ENCODE data around the gene EGR1. TPM values are rescaled to one million over a fixed set of nuclear protein-coding genes. Genes with fewer than 3 reads are reported as not detected.

The EGR1 gene
- total RNA-seq, 2 donors from 2014 or later, result 9.9 to 14.2 TPM

DNA sequence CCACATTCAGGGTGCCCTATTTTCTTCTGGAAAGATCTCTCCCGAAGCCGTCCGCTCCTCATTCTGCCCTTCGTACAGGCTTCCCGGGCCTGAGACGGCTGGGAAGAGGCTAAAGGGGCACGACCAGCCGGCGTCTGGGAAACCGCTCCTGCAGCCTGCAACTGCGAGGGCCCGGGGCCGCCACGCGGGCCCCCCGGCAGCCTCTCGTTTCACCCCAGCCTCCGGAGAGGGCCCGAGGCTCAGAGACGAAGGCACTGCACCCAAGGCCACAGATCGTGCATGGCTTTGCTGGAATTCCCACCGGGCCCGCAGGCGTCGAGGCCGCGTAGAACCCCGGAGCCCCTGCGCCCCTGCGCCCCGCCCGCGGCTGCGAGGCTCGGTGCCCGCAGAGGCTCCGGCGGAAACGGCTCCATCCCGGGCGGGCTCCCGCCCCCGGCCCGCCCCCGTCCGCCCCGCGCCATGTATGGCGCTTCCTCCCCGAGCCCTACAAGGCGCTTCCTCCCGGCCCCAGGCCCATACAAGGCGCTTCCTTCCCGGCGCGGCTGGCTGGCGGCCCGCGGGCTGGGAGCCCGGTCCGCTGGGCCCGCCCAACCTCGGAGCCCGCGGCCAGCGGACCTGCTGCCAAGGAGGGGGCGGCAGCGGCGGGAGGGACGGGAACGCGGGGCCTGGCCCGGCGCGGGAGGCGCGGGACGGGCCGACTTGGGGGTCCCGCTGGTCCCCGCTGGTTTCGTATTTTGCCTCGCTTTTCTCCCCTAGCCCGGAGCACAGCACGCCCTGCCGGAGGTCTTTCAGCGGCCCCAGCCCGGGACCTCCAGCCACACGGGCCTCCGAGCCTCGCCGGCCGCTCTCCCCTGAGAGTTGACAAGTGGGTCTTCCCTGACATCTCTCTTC is 26.6 kb downstream of the EGR1 start:
- TF ChIP-seq CTCF (conservative IDR thresholded peaks at IDR 0.05), result no peak
- 6 to 7% methylated on average over 23 to 93 of the region's 93 CpGs for WGBS, 2 experiments (ENCODE audit: insufficient coverage in 1 of 2, insufficient read length in 1 of 2)
- peak; percentile 89 for DNase-seq
- Histone ChIP-seq H3K4me1 (ENCODE audit: control insufficient read depth, insufficient read depth, low read length) (peaks cover 16% of the 10 kb centered on the region), H3K4me3 (ENCODE audit: low read length) (peak overlapping the region; percentile 72), H3K9me3 (ENCODE audit: control insufficient read depth, low read length) (no peaks in the 10 kb centered on the region), H3K27me3 (ENCODE audit: control insufficient read depth, insufficient read depth, low read length, poor library complexity, severe bottlenecking) (peaks cover 40% of the 10 kb centered on the region), H3K9ac (ENCODE audit: extremely low read depth, low read length, poor library complexity, severe bottlenecking) (peak overlapping the region; percentile 30), H3K36me3 (ENCODE audit: control insufficient read depth, insufficient read depth, low read length) (no peaks in the 10 kb centered on the region), H3K27ac (ENCODE audit: low read depth, low read length) (no peak overlapping the region)
- no peaks in the 10 kb centered on the region for H3K9me3 Mint-ChIP-seq
- no peaks in the 10 kb centered on the region for H3K36me3 Mint-ChIP-seq (ENCODE audit: low read depth)
- H3K27me3 Mint-ChIP-seq (ENCODE audit: insufficient read depth), result peaks cover 37% of the 10 kb centered on the region
- H3K27ac Mint-ChIP-seq, result peak overlapping the region; percentile 60
- peaks cover 40% of the 10 kb centered on the region for H3K4me1 Mint-ChIP-seq
- H3K4me3 Mint-ChIP-seq, result peak overlapping the region; percentile 66

GRCh38 chr5:138492560-138493045 is 27.3 kb downstream of the EGR1 start:
- H3K27me3 Mint-ChIP-seq (ENCODE audit: insufficient read depth), result peaks cover 32% of the 10 kb centered on the region
- no peaks in the 10 kb centered on the region for H3K9me3 Mint-ChIP-seq
- Histone ChIP-seq H3K27me3 (ENCODE audit: control insufficient read depth, insufficient read depth, low read length, poor library complexity, severe bottlenecking) (peaks cover 36% of the 10 kb centered on the region), H3K36me3 (ENCODE audit: control insufficient read depth, insufficient read depth, low read length) (no peaks in the 10 kb centered on the region), H3K9ac (ENCODE audit: extremely low read depth, low read length, poor library complexity, severe bottlenecking) (peak overlapping the region; percentile 30), H3K9me3 (ENCODE audit: control insufficient read depth, low read length) (no peaks in the 10 kb centered on the region), H3K4me3 (ENCODE audit: low read length) (peak overlapping the region; percentile 72), H3K4me1 (ENCODE audit: control insufficient read depth, insufficient read depth, low read length) (peaks cover 16% of the 10 kb centered on the region), H3K27ac (ENCODE audit: low read depth, low read length) (no peak overlapping the region)
- peaks cover 40% of the 10 kb centered on the region for H3K4me1 Mint-ChIP-seq
- peak; percentile 50 for DNase-seq
- 46 to 47% methylated on average over 3 to 10 of the region's 10 CpGs for WGBS, 2 experiments (ENCODE audit: insufficient coverage in 1 of 2, insufficient read length in 1 of 2)
- no peak for TF ChIP-seq CTCF (conservative IDR thresholded peaks at IDR 0.05)
- H3K27ac Mint-ChIP-seq, result peak overlapping the region; percentile 60
- peak overlapping the region; percentile 66 for H3K4me3 Mint-ChIP-seq
- no peaks in the 10 kb centered on the region for H3K36me3 Mint-ChIP-seq (ENCODE audit: low read depth)

- H3K4me3 Mint-ChIP-seq, result no peak overlapping the region
- no peak overlapping the region for H3K27ac Mint-ChIP-seq
- H3K27ac ChIP-seq (ENCODE audit: low read depth, low read length), result no peak overlapping the region
Observed at GRCh38 chr5:138495351-138495750, 30.1 kb downstream of the EGR1 start.

More at GRCh38 chr5:138495351-138495750, 30.1 kb downstream of the EGR1 start:
- no peak overlapping the region for H3K4me3 ChIP-seq (ENCODE audit: low read length)
- WGBS, 2 experiments (ENCODE audit: insufficient coverage in 1 of 2, insufficient read length in 1 of 2), result 92 to 100% methylated on average over 2 to 7 of the region's 7 CpGs
- Mint-ChIP-seq H3K27me3 (ENCODE audit: insufficient read depth) (peaks cover 12% of the 10 kb centered on the region), H3K9me3 (no peaks in the 10 kb centered on the region), H3K36me3 (ENCODE audit: low read depth) (no peaks in the 10 kb centered on the region), H3K4me1 (peaks cover 22% of the 10 kb centered on the region)
- no peaks in the 10 kb centered on the region for H3K36me3 ChIP-seq (ENCODE audit: control insufficient read depth, insufficient read depth, low read length)
- no peaks in the 10 kb centered on the region for H3K9me3 ChIP-seq (ENCODE audit: control insufficient read depth, low read length)
- no peak for DNase-seq
- no peak for TF ChIP-seq CTCF (conservative IDR thresholded peaks at IDR 0.05)
- no peak overlapping the region for H3K9ac ChIP-seq (ENCODE audit: extremely low read depth, low read length, poor library complexity, severe bottlenecking)
- H3K27me3 ChIP-seq (ENCODE audit: control insufficient read depth, insufficient read depth, low read length, poor library complexity, severe bottlenecking), result peaks cover 14% of the 10 kb centered on the region
- H3K4me1 ChIP-seq (ENCODE audit: control insufficient read depth, insufficient read depth, low read length), result peaks cover 8% of the 10 kb centered on the region
